Psoas muscle (tissue), 8 donors: ENCODE results near the gene GRK1. TPM values are rescaled to one million over a fixed set of nuclear protein-coding genes. Genes with fewer than 3 reads are reported as not detected.

Experiments
- ATAC-seq, 4 donors: fragments of 200-7000 bp; cut with Tn5 transposase; one replicate each; pipeline ENCODE4 v1.9.1; 2020; ENCODE audit warnings: moderate library complexity in 3 of 4, mild to moderate bottlenecking in 2 of 4
- DNase-seq, 2 donors: peaks; one replicate each; pipeline ENCODE4 v3.0.0-alpha.2; 2020
- H3K27ac ChIP-seq: fragments of 200-600 bp; one replicate; pipeline ENCODE4 v1.8.0; 2022
- H3K27me3 ChIP-seq, 3 donors: fragments of 200-600 bp in 1 of 3; one replicate each; pipeline versions ENCODE4 v1.6.1 to v1.8.0; 2013 to 2022; ENCODE audit warnings: low read length in 2 of 3, mild to moderate bottlenecking in 2 of 3, moderate library complexity in 1 of 3; ENCODE audit not compliant: insufficient read depth in 3 of 3
- H3K36me3 ChIP-seq, 2 donors: fragments of 200-600 bp in 1 of 2; one replicate each; pipeline versions ENCODE4 v1.6.1 to v1.8.0; 2013 to 2022; ENCODE audit warnings: low read depth in 1 of 2, mild to moderate bottlenecking in 1 of 2, moderate library complexity in 1 of 2; ENCODE audit not compliant: insufficient read depth in 1 of 2
- H3K4me1 ChIP-seq: fragments of 200-600 bp; one replicate; pipeline ENCODE4 v1.8.0; 2022
- H3K4me3 ChIP-seq: fragments of 200-600 bp; one replicate; pipeline ENCODE4 v1.8.0; 2022; ENCODE audit warnings: mild to moderate bottlenecking
- H3K9me3 ChIP-seq: fragments of 200-600 bp; one replicate; pipeline ENCODE4 v1.8.0; 2022
- WGBS, 3 donors: extraction: QIAGEN DNeasy Blood & Tissue Kit; methylation state at CpG; one replicate each; pipeline versions ENCODE4 v1.1.6 to v1.1.7; 2013; 5-methylcytosine and 5-hydroxymethylcytosine counted together
- intact Hi-C, 2 donors: fragments of 100-400 bp; cut with DNase I; formaldehyde crosslinking; loops; one replicate each; pipeline versions ENCODE4 v1.11.0 to v1.14.2; 2022
- polyA plus RNA-seq, 3 donors: library from polyadenylated mRNA; stranded (reverse); fragments of 200-250 nt; gene quantifications; one replicate each; pipeline ENCODE4 v1.2.3, GENCODE V29; 2013
- total RNA-seq, 4 donors: library from RNA; stranded (reverse); fragmentation: NEBNext Ultra II Directional in 2 of 4; extraction: Animal tissue kit (Norgen Biotek cat#: 25700) in 2 of 4; gene quantifications; one replicate each; pipeline versions ENCODE4 v1.2.1 to v1.2.4, GENCODE V29; 2021 to 2023
- TF ChIP-seq, protein P1 (sequence below): fragments of 200-600 bp; IDR thresholded peaks from one replicate; pipeline ENCODE4 v1.8.0; 2022; ENCODE audit warnings: antibody characterized with exemption
- donor health status: healthy with polysubstance abuse.
- donor health status: DM: no; HTN: no; CAD: no; lungs with moderate emphysema.
- donor health status: Bipolar disorder and iron deficiency.
- donor health status: healthy.
- donor health status: DM: yes; HTN: yes; CAD: no.
- donor health status: DM: no; HTN: no; CAD: no.
- donor health status: DM: no; HTN: no; CAD: no.
- donor health status: DM: yes; HTN: yes; CAD: no.

Gene GRK1
- total and polyA plus RNA-seq, 7 donors, result 0.10 TPM; not detected in 6

DNA sequence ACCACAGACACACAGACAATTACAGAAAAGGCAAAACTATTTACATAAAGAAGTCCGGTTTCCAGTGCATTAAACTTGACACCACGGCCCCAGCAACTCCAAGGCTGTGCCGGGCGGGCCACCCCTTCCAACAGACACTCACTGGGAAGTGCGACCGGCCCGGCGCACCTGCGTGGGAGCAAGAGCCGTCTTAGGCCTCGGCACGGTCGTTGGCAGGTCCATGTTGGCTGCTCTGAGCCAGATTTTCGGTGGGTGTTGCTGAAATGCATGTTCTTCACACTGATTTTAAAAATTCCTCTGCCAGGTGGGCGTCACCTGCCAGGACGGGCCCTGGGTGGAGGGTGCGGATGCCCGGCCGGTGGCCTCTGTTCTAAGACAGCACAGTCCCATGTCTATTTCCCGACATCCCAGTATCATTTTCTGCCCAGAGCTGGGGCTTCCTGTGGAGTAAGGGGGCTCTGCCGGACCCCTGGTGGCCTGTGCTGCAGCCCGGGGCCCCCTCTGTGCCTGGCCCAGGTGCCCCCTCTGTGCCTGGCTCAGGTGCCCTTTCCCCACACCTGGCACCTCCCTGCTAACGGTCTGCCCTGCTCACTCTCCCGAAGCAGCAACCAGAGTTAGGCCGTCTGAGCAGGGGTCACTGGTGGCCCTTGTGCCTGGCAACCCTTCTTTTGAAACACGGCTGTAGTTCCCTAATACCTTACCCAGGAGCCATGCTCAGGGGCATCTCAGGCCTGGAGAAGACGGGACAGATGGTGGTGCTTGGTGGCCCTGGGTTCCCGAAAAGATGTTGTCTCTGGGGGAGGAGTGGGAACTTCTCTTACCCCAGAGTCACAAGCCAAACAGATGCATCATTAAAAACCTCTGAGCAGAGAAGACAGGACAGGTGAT, 101.2 kb downstream of the GRK1 start:
- no peak overlapping the region for H3K27ac ChIP-seq
- H3K36me3 ChIP-seq, result no peaks in the 10 kb centered on the region
- TF ChIP-seq, protein P1, sequence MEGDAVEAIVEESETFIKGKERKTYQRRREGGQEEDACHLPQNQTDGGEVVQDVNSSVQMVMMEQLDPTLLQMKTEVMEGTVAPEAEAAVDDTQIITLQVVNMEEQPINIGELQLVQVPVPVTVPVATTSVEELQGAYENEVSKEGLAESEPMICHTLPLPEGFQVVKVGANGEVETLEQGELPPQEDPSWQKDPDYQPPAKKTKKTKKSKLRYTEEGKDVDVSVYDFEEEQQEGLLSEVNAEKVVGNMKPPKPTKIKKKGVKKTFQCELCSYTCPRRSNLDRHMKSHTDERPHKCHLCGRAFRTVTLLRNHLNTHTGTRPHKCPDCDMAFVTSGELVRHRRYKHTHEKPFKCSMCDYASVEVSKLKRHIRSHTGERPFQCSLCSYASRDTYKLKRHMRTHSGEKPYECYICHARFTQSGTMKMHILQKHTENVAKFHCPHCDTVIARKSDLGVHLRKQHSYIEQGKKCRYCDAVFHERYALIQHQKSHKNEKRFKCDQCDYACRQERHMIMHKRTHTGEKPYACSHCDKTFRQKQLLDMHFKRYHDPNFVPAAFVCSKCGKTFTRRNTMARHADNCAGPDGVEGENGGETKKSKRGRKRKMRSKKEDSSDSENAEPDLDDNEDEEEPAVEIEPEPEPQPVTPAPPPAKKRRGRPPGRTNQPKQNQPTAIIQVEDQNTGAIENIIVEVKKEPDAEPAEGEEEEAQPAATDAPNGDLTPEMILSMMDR, result no peak
- WGBS, 3 donors, result 75 to 80% (median 80%) methylated on average over 28 of the region's 28 CpGs
- intact Hi-C loops, result no loop called here
- peaks cover 0 to 5% (median 0%) of the 10 kb centered on the region in 3 donors for H3K27me3 ChIP-seq
- no peaks in the 10 kb centered on the region for H3K9me3 ChIP-seq
- ATAC-seq (no peak), DNase-seq (peak in 1 of 2 donors; percentile 39)
- H3K4me1 ChIP-seq, result no peaks in the 10 kb centered on the region
- H3K4me3 ChIP-seq, result no peak overlapping the region

DNA sequence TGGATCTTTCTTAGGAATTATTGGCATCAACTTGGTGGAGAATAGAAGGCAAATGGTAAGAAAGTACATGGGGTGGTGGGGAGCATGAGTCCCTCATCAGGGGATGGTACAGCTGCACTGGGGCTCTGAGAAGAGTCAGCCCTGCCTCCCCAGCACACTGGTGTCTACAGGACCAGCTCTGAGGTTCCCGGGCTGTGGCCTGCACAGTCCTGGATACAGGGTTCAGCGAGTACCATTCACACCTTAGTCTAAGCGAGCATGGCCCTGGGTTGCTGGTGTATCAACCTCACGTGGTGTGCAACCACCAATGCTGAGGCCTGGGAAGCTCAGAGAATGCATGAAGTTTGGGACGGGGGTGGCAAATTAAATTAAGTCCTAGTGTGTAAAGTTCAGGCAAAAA, 102.1 kb downstream of the GRK1 start:
- Histone ChIP-seq H3K27ac (no peak overlapping the region), H3K27me3 (peaks cover 0 to 5% (median 0%) of the 10 kb centered on the region in 3 donors), H3K4me3 (no peak overlapping the region), H3K4me1 (no peaks in the 10 kb centered on the region), H3K36me3 (no peaks in the 10 kb centered on the region), H3K9me3 (no peaks in the 10 kb centered on the region)
- DNase-seq, result no peak
- 71 to 79% (median 78%) methylated on average over 5 of the region's 5 CpGs for WGBS, 3 donors
- no peak for ATAC-seq
- intact Hi-C loops, result no loop called here
- TF ChIP-seq, protein P1, result no peak

DNA sequence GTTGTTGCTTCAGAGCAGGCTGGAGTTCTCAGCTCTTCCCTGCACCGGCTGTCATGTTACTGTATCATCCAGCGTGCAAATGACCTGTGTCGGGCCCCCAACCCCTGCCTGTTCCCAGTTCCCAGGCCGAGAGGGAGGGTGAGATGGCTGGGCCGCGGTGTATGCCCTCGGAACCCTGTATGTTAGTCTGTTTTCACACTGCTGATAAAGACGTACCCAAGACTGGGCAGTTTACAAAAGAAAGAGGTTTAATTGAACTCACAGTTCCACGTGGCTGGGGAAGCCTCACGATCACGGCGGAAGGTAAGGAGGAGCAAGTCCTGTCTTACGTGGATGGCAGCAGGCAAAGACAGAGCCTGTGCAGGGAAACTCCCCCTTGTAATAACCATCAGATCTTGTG, 102.9 kb downstream of the GRK1 start:
- H3K36me3 ChIP-seq, result no peaks in the 10 kb centered on the region
- DNase-seq, result no peak
- WGBS, 3 donors, result 71 to 81% (median 73%) methylated on average over 13 of the region's 13 CpGs

DNA sequence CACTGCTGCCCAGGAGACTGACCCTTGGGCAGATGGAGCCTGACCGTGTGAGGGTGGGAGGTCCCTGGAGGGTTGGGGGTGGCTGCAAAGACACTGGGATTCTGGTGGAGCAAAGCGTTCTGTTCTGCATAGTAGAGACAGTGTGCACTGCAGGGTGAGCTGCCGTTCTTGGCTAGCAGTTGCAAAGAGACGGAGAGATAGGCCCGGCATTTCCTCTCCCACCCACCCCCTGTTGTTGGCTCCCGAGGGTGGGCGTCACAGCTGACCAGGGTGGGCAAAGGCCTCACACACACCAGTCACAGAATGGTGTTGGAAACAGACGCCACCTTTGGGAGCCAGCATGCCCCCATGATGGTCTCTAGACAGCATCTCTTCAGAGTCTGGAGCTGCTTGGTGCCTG, 103.4 kb downstream of the GRK1 start:
- ATAC-seq (no peak), DNase-seq (no peak)
- TF ChIP-seq, protein P1, result no peak
- intact Hi-C loops, result no loop called here
- Histone ChIP-seq H3K9me3 (no peaks in the 10 kb centered on the region), H3K36me3 (no peaks in the 10 kb centered on the region), H3K27me3 (peaks cover 0 to 13% (median 0%) of the 10 kb centered on the region in 3 donors), H3K4me1 (no peaks in the 10 kb centered on the region), H3K4me3 (no peak overlapping the region), H3K27ac (no peak overlapping the region)
- WGBS, 3 donors, result 83 to 87% (median 85%) methylated on average over 8 of the region's 8 CpGs

More for the DNA sequence above, 102.9 kb downstream of the GRK1 start:
- peaks cover 0 to 8% (median 0%) of the 10 kb centered on the region in 3 donors for H3K27me3 ChIP-seq
- intact Hi-C loops, result no loop called here
- H3K9me3 ChIP-seq, result no peaks in the 10 kb centered on the region
- no peak for ATAC-seq
- no peak overlapping the region for H3K4me3 ChIP-seq
- TF ChIP-seq, protein P1, result no peak
- no peak overlapping the region for H3K27ac ChIP-seq
- H3K4me1 ChIP-seq, result no peaks in the 10 kb centered on the region
